Liver (tissue), 9 donors: ENCODE measurements around the gene PACS1. TPM values are rescaled to one million over a fixed set of nuclear protein-coding genes. Genes with fewer than 3 reads are reported as not detected.

Experiments
- DNase-seq: peaks from one replicate; pipeline ENCODE4 v3.0.0-alpha.2; 2017; ENCODE audit warnings: low spot score
- H3K27ac ChIP-seq, 2 donors: one replicate each; pipeline ENCODE4 v1.7.0; 2013; ENCODE audit warnings: inconsistent platforms in 2 of 2, low read length in 2 of 2, control low read depth in 1 of 2, low read depth in 1 of 2, mild to moderate bottlenecking in 1 of 2
- H3K27me3 ChIP-seq, 4 donors: one replicate each; pipeline versions ENCODE4 v1.6.1 to v1.7.0; 2013; ENCODE audit warnings: low read length in 3 of 4, inconsistent platforms in 1 of 4, mild to moderate bottlenecking in 1 of 4, moderate library complexity in 1 of 4; ENCODE audit not compliant: control insufficient read depth in 4 of 4, insufficient read depth in 4 of 4
- H3K36me3 ChIP-seq, 4 donors: one replicate each; pipeline versions ENCODE4 v1.6.1 to v1.7.0; 2013; ENCODE audit warnings: low read length in 3 of 4, mild to moderate bottlenecking in 3 of 4, low read depth in 1 of 4, moderate library complexity in 1 of 4; ENCODE audit not compliant: control insufficient read depth in 4 of 4, insufficient read depth in 3 of 4
- H3K4me1 ChIP-seq, 4 donors: one replicate each; pipeline versions ENCODE4 v1.6.1 to v1.7.0; 2013; ENCODE audit warnings: low read length in 3 of 4, mild to moderate bottlenecking in 3 of 4, moderate library complexity in 1 of 4; ENCODE audit not compliant: control insufficient read depth in 4 of 4, insufficient read depth in 4 of 4
- H3K4me3 ChIP-seq, 3 donors: one replicate each; pipeline versions ENCODE4 v1.6.1 to v1.7.0; 2013; ENCODE audit warnings: low read length in 3 of 3, control low read depth in 1 of 3, low read depth in 1 of 3, mild to moderate bottlenecking in 1 of 3
- H3K9ac ChIP-seq, 2 donors: one replicate each; pipeline ENCODE4 v1.7.0; 2013; ENCODE audit warnings: low read length in 2 of 2, mild to moderate bottlenecking in 2 of 2, moderate library complexity in 2 of 2, control low read depth in 1 of 2, low read depth in 1 of 2
- H3K9me3 ChIP-seq, 4 donors: one replicate each; pipeline versions ENCODE4 v1.6.1 to v1.7.0; 2013; ENCODE audit warnings: low read length in 3 of 4; ENCODE audit not compliant: control insufficient read depth in 4 of 4
- EGR1 ChIP-seq, 2 donors: IDR thresholded peaks; 2 replicates each; pipeline ENCODE4 v1.6.1; 2016 to 2018; ENCODE audit warnings: antibody characterized with exemption in 2 of 2, low read depth in 2 of 2
- FOXA1 ChIP-seq: IDR thresholded peaks from 2 replicates; pipeline ENCODE4 v1.6.1; 2016; ENCODE audit warnings: antibody characterized with exemption
- FOXA2 ChIP-seq: IDR thresholded peaks from 2 replicates; pipeline ENCODE4 v1.6.1; 2016; ENCODE audit warnings: antibody characterized with exemption
- GABPA ChIP-seq, 2 donors: IDR thresholded peaks in 1 of 2; conservative IDR thresholded peaks in 1 of 2; 2 replicates each; pipeline ENCODE4 v1.6.1; 2016; ENCODE audit warnings: antibody characterized with exemption in 2 of 2, mild to moderate bottlenecking in 1 of 2, moderate library complexity in 1 of 2
- HNF4A ChIP-seq, 2 donors: conservative IDR thresholded peaks; 2 replicates each; pipeline ENCODE4 v1.6.1; 2016; ENCODE audit warnings: antibody characterized with exemption in 2 of 2, mild to moderate bottlenecking in 2 of 2
- HNF4G ChIP-seq: IDR thresholded peaks from 2 replicates; pipeline ENCODE4 v1.6.1; 2016; ENCODE audit warnings: antibody characterized with exemption
- JUND ChIP-seq, 2 donors: IDR thresholded peaks; 2 replicates each; pipeline ENCODE4 v1.6.1; 2016; ENCODE audit warnings: antibody characterized with exemption in 2 of 2
- NR2F2 ChIP-seq: IDR thresholded peaks from 2 replicates; pipeline ENCODE4 v1.6.1; 2016; ENCODE audit warnings: antibody characterized with exemption
- RAD21 ChIP-seq, 2 donors: IDR thresholded peaks; 2 replicates each; pipeline ENCODE4 v1.6.1; 2016; ENCODE audit warnings: antibody characterized with exemption in 2 of 2, mild to moderate bottlenecking in 2 of 2
- RXRA ChIP-seq, 2 donors: IDR thresholded peaks; 2 replicates each; pipeline ENCODE4 v1.6.1; 2017 to 2018; ENCODE audit warnings: antibody characterized with exemption in 2 of 2, mild to moderate bottlenecking in 1 of 2
- SP1 ChIP-seq: IDR thresholded peaks from 2 replicates; pipeline ENCODE4 v1.6.1; 2018; ENCODE audit warnings: antibody characterized with exemption, mild to moderate bottlenecking
- TAF1 ChIP-seq: conservative IDR thresholded peaks from 2 replicates; pipeline ENCODE4 v1.6.1; 2016; ENCODE audit warnings: antibody characterized with exemption, mild to moderate bottlenecking
- WGBS: extraction: QIAGEN DNeasy Blood & Tissue Kit; methylation state at CpG from one replicate; pipeline ENCODE4 v1.1.7; 2013; 5-methylcytosine and 5-hydroxymethylcytosine counted together
- polyA plus RNA-seq, 2 donors: library from polyadenylated mRNA; stranded (reverse) in 1 of 2; unstranded in 1 of 2; fragments of 200-250 nt in 1 of 2; fragments of >200 nt in 1 of 2; fragmentation: Nextera tagmentation in 1 of 2; extraction: Ambion mirVana in 1 of 2; gene quantifications; one replicate each; pipeline versions ENCODE4 v1.2.1 to v1.2.3, GENCODE V29; 2013 to 2015
- total RNA-seq, 2 donors: library from RNA; depleted of rRNA; stranded (reverse); fragments of >200 nt; gene quantifications; one replicate each; pipeline ENCODE4 v1.2.3, GENCODE V29; 2014
- TF ChIP-seq, protein P1 (sequence below): IDR thresholded peaks from 2 replicates; pipeline ENCODE4 v1.6.1; 2016; ENCODE audit warnings: antibody characterized with exemption
- TF ChIP-seq, protein P2 (sequence below): fragments of 150-350 bp; IDR thresholded peaks from 2 replicates; pipeline ENCODE4 v1.5.1; 2017; ENCODE audit warnings: improper control_type of control experiment, low read depth, low read length; ENCODE audit not compliant: missing input control
- TF ChIP-seq, protein P3 (sequence below): IDR thresholded peaks from 2 replicates; pipeline ENCODE4 v1.6.1; 2016; ENCODE audit warnings: antibody characterized with exemption
- TF ChIP-seq, protein P4 (sequence below): IDR thresholded peaks from 2 replicates; pipeline ENCODE4 v1.6.1; 2016; ENCODE audit warnings: antibody characterized with exemption, mild to moderate bottlenecking
- TF ChIP-seq, protein P5 (sequence below): IDR thresholded peaks from 2 replicates; pipeline ENCODE4 v1.6.1; 2016; ENCODE audit warnings: antibody characterized with exemption
- donor health status: healthy.
- donor health status: healthy.
- donor health status: healthy.
- donor health status: healthy.
- donor health status: healthy.

PACS1 gene
- total and polyA plus RNA-seq, 4 donors = 2.7 to 9.1 (median 7.3) TPM

DNA sequence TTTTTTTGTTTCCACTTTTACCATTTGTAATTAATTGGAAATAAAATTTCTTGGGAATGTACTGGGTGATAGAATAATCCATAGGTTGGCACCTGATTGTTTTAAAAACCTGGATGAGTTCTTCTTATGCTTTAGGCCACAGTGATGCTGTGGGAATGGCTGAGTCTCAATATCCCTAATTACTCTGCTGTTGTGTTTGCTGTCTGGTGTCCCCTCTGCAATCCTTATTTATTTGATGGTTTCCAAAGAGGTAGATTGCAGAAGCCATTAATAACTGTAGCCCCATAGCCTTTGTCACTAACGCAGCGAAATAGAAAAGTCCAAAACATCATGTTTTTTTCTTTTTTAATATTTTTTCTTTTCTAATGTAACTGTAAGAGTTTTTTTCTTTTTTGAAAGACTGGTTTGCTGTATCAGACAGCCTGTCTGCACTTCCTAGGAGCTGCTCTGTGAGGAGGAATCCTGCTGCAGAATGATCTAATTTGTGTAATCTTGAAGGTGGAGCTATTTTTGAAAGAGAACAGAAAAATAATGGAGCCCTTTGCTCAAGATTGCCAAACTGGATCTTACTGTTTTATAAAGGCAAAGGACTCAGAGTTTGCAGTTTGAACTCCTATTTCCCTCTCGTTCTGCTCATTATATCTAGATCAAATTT is 14.9 kb downstream of the PACS1 start (continued):
- TF ChIP-seq, protein P1, sequence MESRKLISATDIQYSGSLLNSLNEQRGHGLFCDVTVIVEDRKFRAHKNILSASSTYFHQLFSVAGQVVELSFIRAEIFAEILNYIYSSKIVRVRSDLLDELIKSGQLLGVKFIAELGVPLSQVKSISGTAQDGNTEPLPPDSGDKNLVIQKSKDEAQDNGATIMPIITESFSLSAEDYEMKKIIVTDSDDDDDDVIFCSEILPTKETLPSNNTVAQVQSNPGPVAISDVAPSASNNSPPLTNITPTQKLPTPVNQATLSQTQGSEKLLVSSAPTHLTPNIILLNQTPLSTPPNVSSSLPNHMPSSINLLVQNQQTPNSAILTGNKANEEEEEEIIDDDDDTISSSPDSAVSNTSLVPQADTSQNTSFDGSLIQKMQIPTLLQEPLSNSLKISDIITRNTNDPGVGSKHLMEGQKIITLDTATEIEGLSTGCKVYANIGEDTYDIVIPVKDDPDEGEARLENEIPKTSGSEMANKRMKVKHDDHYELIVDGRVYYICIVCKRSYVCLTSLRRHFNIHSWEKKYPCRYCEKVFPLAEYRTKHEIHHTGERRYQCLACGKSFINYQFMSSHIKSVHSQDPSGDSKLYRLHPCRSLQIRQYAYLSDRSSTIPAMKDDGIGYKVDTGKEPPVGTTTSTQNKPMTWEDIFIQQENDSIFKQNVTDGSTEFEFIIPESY = no peak
- no peak for TF ChIP-seq GABPA (IDR thresholded peaks at IDR 0.05 in 1 of 2, conservative IDR thresholded peaks at IDR 0.05 in 1 of 2)
- no peak for TF ChIP-seq JUND (IDR thresholded peaks at IDR 0.05)
- TF ChIP-seq FOXA1 = no peak
- no peak for TF ChIP-seq EGR1 (IDR thresholded peaks at IDR 0.05; ENCODE audit: low read depth in 2 of 2)

DNA sequence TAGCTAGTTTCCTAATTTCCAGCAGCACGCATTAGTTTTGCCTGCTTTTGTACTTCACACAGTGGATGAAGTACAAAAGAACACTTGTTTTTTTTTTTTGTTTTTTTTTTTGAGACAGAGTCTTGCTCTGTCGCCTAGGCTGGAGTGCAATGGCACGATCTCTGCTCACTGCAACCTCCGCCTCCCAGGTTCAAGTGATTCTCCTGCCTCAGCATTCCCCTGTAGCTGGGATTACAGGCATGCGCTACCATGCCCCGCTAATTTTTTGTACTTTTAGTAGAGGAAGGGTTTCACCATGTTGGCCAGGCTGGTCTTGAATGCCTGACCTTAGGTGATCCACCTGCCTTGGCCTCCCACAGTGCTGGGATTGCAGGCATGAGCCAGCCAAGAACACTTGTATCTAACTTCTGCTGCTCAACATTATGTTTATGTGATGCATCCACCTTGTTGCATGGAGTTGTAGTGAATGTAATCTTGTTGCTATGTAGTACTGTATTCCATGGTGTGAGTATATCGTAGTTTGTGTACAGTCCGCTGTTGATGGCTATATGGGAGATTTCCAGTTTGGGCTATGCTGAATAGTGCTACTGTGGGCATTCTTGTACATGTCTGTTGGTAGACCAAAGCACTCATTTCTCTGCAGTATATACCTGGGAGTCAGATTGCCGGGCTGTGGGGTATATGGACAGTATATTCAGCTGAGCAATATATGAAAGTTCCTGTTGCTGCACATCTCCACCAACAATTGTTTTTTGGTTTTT is 17.3 kb downstream of the PACS1 start:
- Histone ChIP-seq H3K36me3 (no peaks in the 10 kb centered on the region), H3K4me1 (peaks cover 0 to 7% (median 4%) of the 10 kb centered on the region in 4 donors), H3K27me3 (no peaks in the 10 kb centered on the region), H3K9me3 (no peaks in the 10 kb centered on the region), H3K27ac (no peak overlapping the region), H3K9ac (no peak overlapping the region), H3K4me3 (no peak overlapping the region)
- DNase-seq = no peak
- WGBS = 97% methylated on average over 9 of the region's 9 CpGs
- TF ChIP-seq JUND (IDR thresholded peaks at IDR 0.05) = no peak
- no peak for TF ChIP-seq TAF1
- no peak for TF ChIP-seq HNF4A (conservative IDR thresholded peaks at IDR 0.05)
- no peak for TF ChIP-seq EGR1 (IDR thresholded peaks at IDR 0.05; ENCODE audit: low read depth in 2 of 2)
- TF ChIP-seq SP1 = no peak
- TF ChIP-seq, protein P2, sequence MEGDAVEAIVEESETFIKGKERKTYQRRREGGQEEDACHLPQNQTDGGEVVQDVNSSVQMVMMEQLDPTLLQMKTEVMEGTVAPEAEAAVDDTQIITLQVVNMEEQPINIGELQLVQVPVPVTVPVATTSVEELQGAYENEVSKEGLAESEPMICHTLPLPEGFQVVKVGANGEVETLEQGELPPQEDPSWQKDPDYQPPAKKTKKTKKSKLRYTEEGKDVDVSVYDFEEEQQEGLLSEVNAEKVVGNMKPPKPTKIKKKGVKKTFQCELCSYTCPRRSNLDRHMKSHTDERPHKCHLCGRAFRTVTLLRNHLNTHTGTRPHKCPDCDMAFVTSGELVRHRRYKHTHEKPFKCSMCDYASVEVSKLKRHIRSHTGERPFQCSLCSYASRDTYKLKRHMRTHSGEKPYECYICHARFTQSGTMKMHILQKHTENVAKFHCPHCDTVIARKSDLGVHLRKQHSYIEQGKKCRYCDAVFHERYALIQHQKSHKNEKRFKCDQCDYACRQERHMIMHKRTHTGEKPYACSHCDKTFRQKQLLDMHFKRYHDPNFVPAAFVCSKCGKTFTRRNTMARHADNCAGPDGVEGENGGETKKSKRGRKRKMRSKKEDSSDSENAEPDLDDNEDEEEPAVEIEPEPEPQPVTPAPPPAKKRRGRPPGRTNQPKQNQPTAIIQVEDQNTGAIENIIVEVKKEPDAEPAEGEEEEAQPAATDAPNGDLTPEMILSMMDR = no peak
- TF ChIP-seq RAD21 (IDR thresholded peaks at IDR 0.05) = no peak
- TF ChIP-seq, protein P3, sequence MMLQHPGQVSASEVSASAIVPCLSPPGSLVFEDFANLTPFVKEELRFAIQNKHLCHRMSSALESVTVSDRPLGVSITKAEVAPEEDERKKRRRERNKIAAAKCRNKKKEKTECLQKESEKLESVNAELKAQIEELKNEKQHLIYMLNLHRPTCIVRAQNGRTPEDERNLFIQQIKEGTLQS = no peak
- TF ChIP-seq NR2F2 = no peak
- no peak for TF ChIP-seq HNF4G
- TF ChIP-seq, protein P4, sequence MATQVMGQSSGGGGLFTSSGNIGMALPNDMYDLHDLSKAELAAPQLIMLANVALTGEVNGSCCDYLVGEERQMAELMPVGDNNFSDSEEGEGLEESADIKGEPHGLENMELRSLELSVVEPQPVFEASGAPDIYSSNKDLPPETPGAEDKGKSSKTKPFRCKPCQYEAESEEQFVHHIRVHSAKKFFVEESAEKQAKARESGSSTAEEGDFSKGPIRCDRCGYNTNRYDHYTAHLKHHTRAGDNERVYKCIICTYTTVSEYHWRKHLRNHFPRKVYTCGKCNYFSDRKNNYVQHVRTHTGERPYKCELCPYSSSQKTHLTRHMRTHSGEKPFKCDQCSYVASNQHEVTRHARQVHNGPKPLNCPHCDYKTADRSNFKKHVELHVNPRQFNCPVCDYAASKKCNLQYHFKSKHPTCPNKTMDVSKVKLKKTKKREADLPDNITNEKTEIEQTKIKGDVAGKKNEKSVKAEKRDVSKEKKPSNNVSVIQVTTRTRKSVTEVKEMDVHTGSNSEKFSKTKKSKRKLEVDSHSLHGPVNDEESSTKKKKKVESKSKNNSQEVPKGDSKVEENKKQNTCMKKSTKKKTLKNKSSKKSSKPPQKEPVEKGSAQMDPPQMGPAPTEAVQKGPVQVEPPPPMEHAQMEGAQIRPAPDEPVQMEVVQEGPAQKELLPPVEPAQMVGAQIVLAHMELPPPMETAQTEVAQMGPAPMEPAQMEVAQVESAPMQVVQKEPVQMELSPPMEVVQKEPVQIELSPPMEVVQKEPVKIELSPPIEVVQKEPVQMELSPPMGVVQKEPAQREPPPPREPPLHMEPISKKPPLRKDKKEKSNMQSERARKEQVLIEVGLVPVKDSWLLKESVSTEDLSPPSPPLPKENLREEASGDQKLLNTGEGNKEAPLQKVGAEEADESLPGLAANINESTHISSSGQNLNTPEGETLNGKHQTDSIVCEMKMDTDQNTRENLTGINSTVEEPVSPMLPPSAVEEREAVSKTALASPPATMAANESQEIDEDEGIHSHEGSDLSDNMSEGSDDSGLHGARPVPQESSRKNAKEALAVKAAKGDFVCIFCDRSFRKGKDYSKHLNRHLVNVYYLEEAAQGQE = no peak
- TF ChIP-seq, protein P5, sequence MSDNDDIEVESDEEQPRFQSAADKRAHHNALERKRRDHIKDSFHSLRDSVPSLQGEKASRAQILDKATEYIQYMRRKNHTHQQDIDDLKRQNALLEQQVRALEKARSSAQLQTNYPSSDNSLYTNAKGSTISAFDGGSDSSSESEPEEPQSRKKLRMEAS = no peak
- no peak for TF ChIP-seq FOXA2
- TF ChIP-seq FOXA1 = no peak
- no peak for TF ChIP-seq RXRA (IDR thresholded peaks at IDR 0.05)
